SK-N-SH (cell line): ENCODE measurements around the gene IBTK. TPM values are rescaled to one million over a fixed set of nuclear protein-coding genes. Genes with fewer than 3 reads are reported as not detected.

ENCODE experiments used
- CTCF ChIA-PET: fragments of 300-600, 350-600 bp; formaldehyde crosslinking; extraction: SDS; loops from one replicate; lab custom pipeline; 2021; lab: Yijun Ruan, JAX
- POLR2A ChIA-PET: fragments of 350-600 bp; sonication (Branson Sonifier 250); formaldehyde crosslinking; extraction: SDS; loops from one replicate; lab custom pipeline; 2020; ENCODE audit warnings: antibody characterized with exemption, inconsistent platforms; lab: Yijun Ruan, JAX
- DNase-seq: peaks from one replicate; pipeline ENCODE4 v3.0.0; 2012
- H2AFZ ChIP-seq: fragments of 200-600 bp; sonication (generic); 2 replicates; pipeline ENCODE4 v1.8.1; 2016; ENCODE audit warnings: antibody characterized with exemption, mild to moderate bottlenecking, low read depth
- H3F3A ChIP-seq: fragments of 200-600 bp; sonication (generic); replicated peaks from 2 replicates; pipeline ENCODE3; 2016; ENCODE audit warnings: antibody characterized with exemption, mild to moderate bottlenecking; ENCODE audit not compliant: insufficient read depth
- H3K27ac ChIP-seq, 2 experiments: fragments of 200-500 bp in 1 of 2; fragments of 200-600 bp in 1 of 2; sonication (Bioruptor generic) in 1 of 2; sonication (generic), shearing (Covaris generic) in 1 of 2; 2 replicates each; pipeline versions ENCODE4 v1.5.1 to v1.6.1; 2014 to 2016; ENCODE audit warnings: low read depth in 2 of 2, inconsistent platforms in 1 of 2, low read length in 1 of 2, mild to moderate bottlenecking in 1 of 2, mixed read lengths in 1 of 2
- H3K27me3 ChIP-seq: fragments of 200-600 bp; sonication (generic), shearing (Covaris generic); 2 replicates; pipeline ENCODE4 v1.6.1; 2016; ENCODE audit warnings: mixed run types; ENCODE audit not compliant: insufficient read depth
- H3K36me3 ChIP-seq, 2 experiments: fragments of 200-500 bp in 1 of 2; fragments of 200-600 bp in 1 of 2; sonication (Bioruptor generic) in 1 of 2; sonication (generic) in 1 of 2; replicated peaks in 1 of 2; 2 replicates each; pipeline versions ENCODE3 to v1.5.1; 2014 to 2016; ENCODE audit warnings: low read length in 1 of 2, mild to moderate bottlenecking in 1 of 2; ENCODE audit not compliant: insufficient read depth in 2 of 2, control insufficient read depth in 1 of 2
- H3K4me1 ChIP-seq, 2 experiments: fragments of 200-500 bp in 1 of 2; fragments of 200-600 bp in 1 of 2; sonication (Bioruptor generic) in 1 of 2; sonication (generic), shearing (Covaris generic) in 1 of 2; 2 replicates each; pipeline versions ENCODE4 v1.5.1 to v1.6.1; 2014 to 2016; ENCODE audit warnings: low read depth in 1 of 2, low read length in 1 of 2, mixed run types in 1 of 2; ENCODE audit not compliant: insufficient read depth in 2 of 2, control insufficient read depth in 1 of 2
- H3K4me2 ChIP-seq: fragments of 200-600 bp; sonication (generic), shearing (Covaris generic); 2 replicates; pipeline ENCODE4 v1.6.1; 2017; ENCODE audit warnings: mixed run types
- H3K4me3 ChIP-seq, 2 experiments: fragments of 200-500 bp in 1 of 2; fragments of 200-600 bp in 1 of 2; sonication (Bioruptor generic) in 1 of 2; sonication (generic), shearing (Covaris generic) in 1 of 2; 2 replicates each; pipeline versions ENCODE4 v1.5.1 to v1.8.1; 2014 to 2016; ENCODE audit warnings: low read depth in 2 of 2, inconsistent platforms in 1 of 2, low read length in 1 of 2, mild to moderate bottlenecking in 1 of 2, mixed read lengths in 1 of 2, moderate library complexity in 1 of 2
- H3K79me2 ChIP-seq: fragments of 200-600 bp; sonication (generic); 2 replicates; pipeline ENCODE4 v1.8.1; 2017; ENCODE audit warnings: mild to moderate bottlenecking; ENCODE audit not compliant: insufficient read depth
- H3K9ac ChIP-seq: fragments of 200-600 bp; sonication (generic); 2 replicates; pipeline ENCODE4 v1.6.1; 2017; ENCODE audit warnings: mixed run types
- H3K9me2 ChIP-seq: fragments of 200-600 bp; sonication (generic); 2 replicates; pipeline ENCODE4 v1.6.1; 2017; ENCODE audit warnings: mixed run types
- H3K9me3 ChIP-seq: fragments of 200-600 bp; sonication (generic); 2 replicates; pipeline ENCODE4 v1.6.1; 2017; ENCODE audit warnings: mixed run types, mild to moderate bottlenecking, moderate library complexity
- H4K20me1 ChIP-seq: fragments of 200-600 bp; sonication (generic); 2 replicates; pipeline ENCODE4 v1.6.1; 2017; ENCODE audit warnings: mild to moderate bottlenecking, mixed run types; ENCODE audit not compliant: insufficient read depth
- CHD2 ChIP-seq: fragments of 150-350 bp; IDR thresholded peaks from 2 replicates; pipeline ENCODE4 v1.6.1; 2018; ENCODE audit warnings: low read length; ENCODE audit not compliant: partially characterized antibody
- ELF1 ChIP-seq: IDR thresholded peaks from 2 replicates; pipeline ENCODE4 v1.4.0; 2012
- EP300 ChIP-seq, 2 experiments: IDR thresholded peaks; 2 replicates each; pipeline versions ENCODE4 v1.4.0 to v1.6.1; 2012; ENCODE audit warnings: borderline replicate concordance in 1 of 2, low read depth in 1 of 2, low read length in 1 of 2
- EZH2phosphoT487 ChIP-seq: fragments of 200-600 bp; sonication (generic); IDR thresholded peaks from 2 replicates; pipeline ENCODE4 v1.6.1; 2017; ENCODE audit warnings: low read depth, mixed run types, mild to moderate bottlenecking, antibody characterized with exemption, moderate library complexity, borderline replicate concordance
- FOSL2 ChIP-seq: IDR thresholded peaks from 2 replicates; pipeline ENCODE4 v1.4.0; 2012; ENCODE audit warnings: low read depth, mild to moderate bottlenecking, moderate library complexity, borderline replicate concordance
- FOXM1 ChIP-seq: IDR thresholded peaks from 2 replicates; pipeline ENCODE4 v1.4.0; 2012; ENCODE audit warnings: low read depth, mild to moderate bottlenecking
- GABPA ChIP-seq: IDR thresholded peaks from 2 replicates; pipeline ENCODE4 v1.4.0; 2012; ENCODE audit warnings: low read depth, mild to moderate bottlenecking
- GATA2 ChIP-seq: sonication (generic); formaldehyde crosslinking; IDR thresholded peaks from 2 replicates; pipeline ENCODE4 v1.5.0; 2020; ENCODE audit warnings: mild to moderate bottlenecking, missing genetic modification reagents
- JUND ChIP-seq: IDR thresholded peaks from 2 replicates; pipeline ENCODE4 v1.4.0; 2012
- MEF2A ChIP-seq: IDR thresholded peaks from 2 replicates; pipeline ENCODE4 v1.4.0; 2012; ENCODE audit warnings: low read depth, borderline replicate concordance
- MXI1 ChIP-seq: IDR thresholded peaks from 2 replicates; pipeline ENCODE4 v1.6.1; 2012; ENCODE audit warnings: mild to moderate bottlenecking, low read depth, low read length, improper control_type of control experiment
- NFIC ChIP-seq: IDR thresholded peaks from 2 replicates; pipeline ENCODE4 v1.4.0; 2012; ENCODE audit warnings: borderline replicate concordance
- RCOR1 ChIP-seq: fragments of 150-350 bp; IDR thresholded peaks from 2 replicates; pipeline ENCODE4 v1.6.1; 2017; ENCODE audit warnings: antibody characterized with exemption, low read length
- SIN3A ChIP-seq: IDR thresholded peaks from 2 replicates; pipeline ENCODE4 v1.6.1; 2012; ENCODE audit warnings: low read depth, mild to moderate bottlenecking, low read length, moderate library complexity, borderline replicate concordance
- TAF1 ChIP-seq: IDR thresholded peaks from 2 replicates; pipeline ENCODE4 v1.6.1; 2012; ENCODE audit warnings: low read depth, mild to moderate bottlenecking, low read length, moderate library complexity, borderline replicate concordance
- YY1 ChIP-seq: IDR thresholded peaks from 2 replicates; pipeline ENCODE4 v1.4.0; 2012; ENCODE audit warnings: low read depth, mild to moderate bottlenecking
- WGBS: methylation state at CpG from one replicate; pipeline ENCODE4 v1.1.6; 2017; ENCODE audit warnings: low lambda C conversion rate; 5-methylcytosine and 5-hydroxymethylcytosine counted together
- polyA plus RNA-seq, 3 experiments: library from polyadenylated mRNA; depleted of rRNA; stranded (reverse); fragments of >200 nt; gene quantifications; 2 replicates each; pipeline ENCODE4 v1.2.3, GENCODE V29; 2012
- TF ChIP-seq, protein P1 (sequence below): IDR thresholded peaks from 2 replicates; pipeline ENCODE4 v1.4.0; 2012; ENCODE audit warnings: low read depth, borderline replicate concordance
- TF ChIP-seq, protein P2 (sequence below): IDR thresholded peaks from 2 replicates; pipeline ENCODE4 v1.4.0; 2012; ENCODE audit warnings: low read depth

IBTK gene
- polyA plus RNA-seq, 1 of the 3 experiments (the other 2 are of a cell fraction), result 9.5 TPM

DNA sequence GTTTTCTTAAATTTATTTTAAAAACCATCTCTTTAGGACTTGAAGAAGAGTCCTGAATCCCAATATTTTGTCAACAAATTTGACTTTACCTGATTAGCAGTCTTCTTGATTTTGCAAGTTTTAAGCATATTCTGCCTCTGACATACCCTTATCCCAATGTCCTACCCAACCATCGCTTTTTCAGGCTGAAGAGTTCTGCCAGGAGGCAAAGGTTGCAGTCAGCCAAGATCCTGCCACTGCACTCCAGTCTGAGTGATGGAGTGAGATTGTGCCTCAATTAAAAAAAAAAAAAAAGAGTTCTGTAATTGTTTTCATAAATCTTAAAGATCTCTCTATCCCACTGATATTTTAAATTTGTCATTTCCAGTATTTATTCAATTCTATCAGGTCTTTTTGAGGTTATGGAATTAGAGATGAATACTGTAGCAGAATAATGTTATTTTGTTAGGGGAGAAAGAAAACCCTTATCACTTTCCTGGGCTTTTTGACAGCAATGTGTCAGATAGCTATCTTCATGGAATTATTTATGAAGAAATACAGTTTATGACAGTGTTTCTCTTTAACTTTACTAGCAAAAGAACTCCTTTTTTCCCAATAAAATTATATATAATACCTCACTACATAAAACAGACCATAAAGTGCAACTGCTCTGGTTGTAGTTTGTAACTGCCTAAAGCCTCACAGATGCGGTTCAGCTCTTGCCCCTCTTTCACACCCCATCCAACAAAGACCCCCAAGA lies 78.2 kb downstream of the IBTK start:
- POLR2A ChIA-PET, result no interaction called here
- Histone ChIP-seq H3K27me3 (no peaks in the 10 kb centered on the region), H3K4me2 (no peak overlapping the region), H3K9ac (no peak overlapping the region), H3K36me3 (peaks cover 70 to 85% of the 10 kb centered on the region in 2 experiments), H3F3A (peaks cover 14% of the 10 kb centered on the region), H3K79me2 (0 out of 2 replicates have a peak, but pooled peaks cover 3% of the 10 kb centered on the region), H4K20me1 (no peaks in the 10 kb centered on the region), H3K4me1 (peaks cover 0 to 11% of the 10 kb centered on the region in 2 experiments; a peak in 2 of 4 replicates), H3K27ac (peak overlapping the region; percentile 23 to 77; a peak in 3 of 4 replicates), H3K9me2 (no peaks in the 10 kb centered on the region), H3K9me3 (no peaks in the 10 kb centered on the region), H3K4me3 (no peak overlapping the region), H2AFZ (no peak overlapping the region)
- CTCF ChIA-PET, result interaction anchor here (0.7 to 1.6 kb wide), 4 partner anchors 9 to 896 kb away, joined by 3 to 4 read pairs (median 3); partner anchors contain the start of gene UBE3D
- TF ChIP-seq EP300 (IDR thresholded peaks at IDR 0.05; ENCODE audit: borderline replicate concordance in 1 of 2, low read depth in 1 of 2, low read length in 1 of 2) (peak in 1 of 2 experiments; percentile 45; a peak in 1 of 4 replicates), GATA2 (CRISPR knock-in tag) (peak; percentile 61), EZH2phosphoT487 (no peak), JUND (no peak), YY1 (no peak), RCOR1 (0 out of 2 replicates have a peak, but pooled peaks have one; percentile 10), MEF2A (no peak), FOSL2 (no peak), CHD2 (no peak)
- TF ChIP-seq, protein P1, sequence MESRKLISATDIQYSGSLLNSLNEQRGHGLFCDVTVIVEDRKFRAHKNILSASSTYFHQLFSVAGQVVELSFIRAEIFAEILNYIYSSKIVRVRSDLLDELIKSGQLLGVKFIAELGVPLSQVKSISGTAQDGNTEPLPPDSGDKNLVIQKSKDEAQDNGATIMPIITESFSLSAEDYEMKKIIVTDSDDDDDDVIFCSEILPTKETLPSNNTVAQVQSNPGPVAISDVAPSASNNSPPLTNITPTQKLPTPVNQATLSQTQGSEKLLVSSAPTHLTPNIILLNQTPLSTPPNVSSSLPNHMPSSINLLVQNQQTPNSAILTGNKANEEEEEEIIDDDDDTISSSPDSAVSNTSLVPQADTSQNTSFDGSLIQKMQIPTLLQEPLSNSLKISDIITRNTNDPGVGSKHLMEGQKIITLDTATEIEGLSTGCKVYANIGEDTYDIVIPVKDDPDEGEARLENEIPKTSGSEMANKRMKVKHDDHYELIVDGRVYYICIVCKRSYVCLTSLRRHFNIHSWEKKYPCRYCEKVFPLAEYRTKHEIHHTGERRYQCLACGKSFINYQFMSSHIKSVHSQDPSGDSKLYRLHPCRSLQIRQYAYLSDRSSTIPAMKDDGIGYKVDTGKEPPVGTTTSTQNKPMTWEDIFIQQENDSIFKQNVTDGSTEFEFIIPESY, result no peak
- DNase-seq, result peak; percentile 15
- 56% methylated on average over 2 of the region's 2 CpGs for WGBS

DNA sequence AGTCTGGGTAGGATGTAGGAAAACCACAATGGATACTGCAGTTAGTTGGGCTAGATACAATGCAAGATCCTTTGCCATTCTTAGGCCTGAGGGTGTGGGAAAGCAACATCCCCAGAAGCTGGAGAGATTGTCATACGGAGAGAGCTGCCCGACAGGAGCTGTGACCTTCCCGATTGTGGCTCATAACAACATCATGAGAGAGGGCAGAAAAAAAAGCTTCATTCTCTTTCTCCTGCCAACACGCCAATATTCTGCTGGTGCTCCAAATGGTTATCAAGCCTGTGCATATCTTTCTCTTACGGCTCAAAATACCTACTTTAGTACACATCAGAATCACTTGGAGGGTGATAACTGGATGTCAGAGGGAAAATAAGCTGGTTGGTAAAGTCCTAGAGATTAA lies 81.1 kb downstream of the IBTK start:
- Histone ChIP-seq H3K4me2 (no peak overlapping the region), H3K9me3 (no peaks in the 10 kb centered on the region), H3K27me3 (no peaks in the 10 kb centered on the region), H3K36me3 (peaks cover 44 to 78% of the 10 kb centered on the region in 2 experiments), H3K4me1 (peaks cover 0 to 11% of the 10 kb centered on the region in 2 experiments; a peak in 2 of 4 replicates), H3K4me3 (no peak overlapping the region), H3K27ac (peak overlapping the region in 1 of 2 experiments; percentile 36; a peak in 1 of 4 replicates), H2AFZ (no peak overlapping the region), H4K20me1 (no peaks in the 10 kb centered on the region), H3K9me2 (no peaks in the 10 kb centered on the region), H3K9ac (no peak overlapping the region), H3F3A (peaks cover 14% of the 10 kb centered on the region), H3K79me2 (no peaks in the 10 kb centered on the region)
- TF ChIP-seq FOXM1 (no peak), CHD2 (no peak), MEF2A (no peak), GATA2 (CRISPR knock-in tag) (no peak), TAF1 (no peak), GABPA (no peak), ELF1 (no peak), SIN3A (no peak), MXI1 (no peak), EP300 (IDR thresholded peaks at IDR 0.05; ENCODE audit: borderline replicate concordance in 1 of 2, low read depth in 1 of 2, low read length in 1 of 2) (no peak), NFIC (no peak), FOSL2 (no peak)
- TF ChIP-seq, protein P2, sequence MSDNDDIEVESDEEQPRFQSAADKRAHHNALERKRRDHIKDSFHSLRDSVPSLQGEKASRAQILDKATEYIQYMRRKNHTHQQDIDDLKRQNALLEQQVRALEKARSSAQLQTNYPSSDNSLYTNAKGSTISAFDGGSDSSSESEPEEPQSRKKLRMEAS, result no peak
- WGBS, result 97% methylated on average over 5 of the region's 5 CpGs
- peak; percentile 3 for DNase-seq
- CTCF ChIA-PET, result interaction anchor here (1.3 kb wide), 1 partner anchor 11 kb away, joined by 3 read pairs; no protein-coding TSS in a partner anchor
- POLR2A ChIA-PET, result no interaction called here
